Stimulated activated naive B cell treated with anti-CD40 and anti-IgM and Interleukin-4, amounts not matched to agents 10 μg/mL and 1 μg/mL and 100 μg/mL, for 72 hours (primary cell): ENCODE measurements around the gene SSBP2.
A peak's percentile ranks its signal among the peaks of the same experiment; 100 is the strongest.

Experiments
- ATAC-seq, 2 donors: fragments of 150-1000 bp; cut with Tn5 transposase; replicated peaks; 2 replicates each; pipeline ENCODE4 v1.10.0; 2021; ENCODE audit warnings: moderate library complexity in 1 of 2
- DNase-seq: peaks from one replicate; pipeline ENCODE4 v3.0.0; 2021
- H3K27ac Mint-ChIP-seq: one replicate; pipeline ENCODE4 v1.8.0; 2022; ENCODE audit warnings: mild to moderate bottlenecking, mixed read lengths
- H3K27me3 Mint-ChIP-seq, 2 donors: one replicate each; pipeline ENCODE4 v1.8.0; 2022; ENCODE audit warnings: mixed read lengths in 2 of 2
- H3K36me3 Mint-ChIP-seq, 2 donors: one replicate each; pipeline ENCODE4 v1.8.0; 2022; ENCODE audit warnings: mixed read lengths in 2 of 2, mild to moderate bottlenecking in 1 of 2
- H3K4me1 Mint-ChIP-seq, 2 donors: one replicate each; pipeline ENCODE4 v1.8.0; 2022; ENCODE audit warnings: mixed read lengths in 2 of 2, mild to moderate bottlenecking in 1 of 2
- H3K4me3 Mint-ChIP-seq, 2 donors: one replicate each; pipeline ENCODE4 v1.8.0; 2022; ENCODE audit warnings: mild to moderate bottlenecking in 2 of 2, mixed read lengths in 2 of 2, moderate library complexity in 1 of 2
- H3K9me3 Mint-ChIP-seq, 2 donors: one replicate each; pipeline ENCODE4 v1.8.0; 2022; ENCODE audit warnings: mixed read lengths in 2 of 2, mild to moderate bottlenecking in 1 of 2

SSBP2 gene

DNA sequence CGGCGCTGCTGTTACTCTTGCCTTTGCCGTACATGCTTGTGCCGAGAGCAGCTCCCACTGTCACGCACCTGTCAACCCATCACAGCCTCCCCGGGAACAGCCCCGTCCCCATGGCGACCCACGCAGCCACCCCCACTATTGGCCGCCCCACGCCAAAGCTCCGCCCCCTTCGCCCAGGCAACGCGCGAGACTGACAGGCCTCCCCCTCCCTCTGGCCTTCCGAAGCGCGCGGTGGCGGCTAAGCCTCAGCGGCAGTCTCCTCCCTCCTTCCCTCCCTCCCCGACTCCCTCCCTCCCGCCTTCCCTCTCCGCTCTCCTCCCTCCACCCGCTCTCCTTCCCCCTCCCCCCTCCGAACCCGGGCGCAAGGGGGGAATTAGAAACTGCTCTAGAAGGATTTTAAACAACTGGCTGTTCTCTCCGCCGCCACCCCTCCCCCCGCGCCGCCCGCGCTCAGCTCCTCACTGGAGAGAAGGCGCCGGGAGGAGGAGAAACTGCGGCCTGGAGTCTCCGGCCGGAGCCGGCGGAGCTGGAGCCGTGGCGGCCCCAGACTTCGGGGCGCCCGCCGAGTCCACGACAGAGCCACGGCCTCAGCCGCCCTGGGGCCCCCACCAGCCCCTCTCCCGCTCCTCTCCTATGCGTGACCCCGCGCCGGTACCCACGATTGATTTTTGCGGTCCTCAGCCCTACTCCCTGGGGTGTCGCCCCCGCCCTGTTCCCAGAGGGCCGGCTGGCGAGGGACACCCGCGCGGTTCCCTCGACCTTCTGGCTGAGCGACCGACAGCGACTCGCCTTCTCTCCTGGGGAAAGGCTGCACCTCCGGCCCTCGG lies at the start of gene SSBP2:
TSS of gene SSBP2 (minus strand) at position 89 of the 827 bp plus-strand sequence. CDS start at position 34, 55 bp downstream.
- DNase-seq (peak; percentile 99), ATAC-seq (peak; percentile 83 to 86)
- H3K27ac Mint-ChIP-seq, result peak within 1 kb of the TSS; percentile 99
- peaks cover 3 to 5% of the 10 kb centered on the region in 2 donors for H3K36me3 Mint-ChIP-seq
- H3K4me1 Mint-ChIP-seq, result peaks cover 18 to 32% of the 10 kb centered on the region in 2 donors
- H3K4me3 Mint-ChIP-seq, result peak within 1 kb of the TSS; percentile 93 to 96
- H3K27me3 Mint-ChIP-seq, result no peaks in the 10 kb centered on the region
- H3K9me3 Mint-ChIP-seq, result no peaks in the 10 kb centered on the region

DNA sequence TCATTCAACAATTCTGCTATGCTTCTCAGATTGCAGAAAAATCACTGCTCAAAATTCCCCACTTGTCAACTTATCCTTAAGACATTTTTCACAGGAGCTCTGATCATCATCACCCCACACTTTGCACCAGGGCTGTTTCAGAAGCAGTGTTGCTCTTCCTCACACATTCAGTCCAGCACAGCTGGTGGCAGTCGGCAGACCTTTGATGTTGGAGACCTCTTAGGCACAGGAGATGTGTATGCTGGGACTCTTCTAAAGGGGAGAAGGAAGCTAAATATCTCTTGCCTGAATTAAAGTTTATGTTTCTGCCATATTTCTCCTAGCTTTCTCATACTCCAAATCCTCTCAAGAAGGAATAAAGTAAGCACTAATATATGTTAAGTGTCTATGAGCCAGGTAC lies 44.8 kb upstream of the SSBP2 start:
- no peak for ATAC-seq
- peaks cover 4 to 7% of the 10 kb centered on the region in 2 donors for H3K27me3 Mint-ChIP-seq

DNA sequence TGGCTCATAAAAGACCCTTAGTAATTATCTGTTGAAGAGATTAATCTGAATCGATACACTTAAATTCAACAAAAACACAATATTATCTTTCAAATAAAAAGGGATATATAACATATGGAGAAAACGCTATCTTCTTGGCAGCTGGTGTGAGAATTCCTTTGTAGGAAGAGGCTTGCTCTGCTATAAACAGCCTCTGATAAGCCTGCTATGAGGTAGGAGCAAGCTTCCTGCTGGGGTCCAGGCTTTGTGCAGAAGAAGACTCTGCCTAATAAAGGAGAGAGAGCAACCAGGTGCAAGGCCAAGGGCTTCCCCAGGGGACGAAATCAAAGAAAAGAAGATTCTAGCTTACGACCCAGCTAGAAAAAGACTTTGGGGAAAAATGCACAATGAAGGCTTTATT lies 43.3 kb upstream of the SSBP2 start:
- ATAC-seq (no peak), DNase-seq (no peak)
- Mint-ChIP-seq H3K9me3 (no peaks in the 10 kb centered on the region), H3K27ac (no peak overlapping the region), H3K27me3 (peaks cover 4% of the 10 kb centered on the region in 2 donors), H3K36me3 (no peaks in the 10 kb centered on the region), H3K4me1 (peaks cover 6 to 10% of the 10 kb centered on the region in 2 donors), H3K4me3 (no peak overlapping the region)

More for the DNA sequence above, 44.8 kb upstream of the SSBP2 start:
- Mint-ChIP-seq H3K9me3 (no peaks in the 10 kb centered on the region), H3K4me1 (peaks cover 6 to 10% of the 10 kb centered on the region in 2 donors), H3K36me3 (no peaks in the 10 kb centered on the region), H3K27ac (no peak overlapping the region), H3K4me3 (no peak overlapping the region)
- no peak for DNase-seq

- peaks cover 0 to 4% of the 10 kb centered on the region in 2 donors for H3K27me3 Mint-ChIP-seq
- ATAC-seq (no peak), DNase-seq (no peak)
- H3K9me3 Mint-ChIP-seq, result no peaks in the 10 kb centered on the region
- H3K27ac Mint-ChIP-seq, result no peak overlapping the region
- no peak overlapping the region for H3K4me3 Mint-ChIP-seq
- H3K4me1 Mint-ChIP-seq, result peaks cover 5 to 9% of the 10 kb centered on the region in 2 donors
- no peaks in the 10 kb centered on the region for H3K36me3 Mint-ChIP-seq
These were observed 39.4 kb upstream of the SSBP2 start for GRCh38 chr5:81790336-81790735.

DNA sequence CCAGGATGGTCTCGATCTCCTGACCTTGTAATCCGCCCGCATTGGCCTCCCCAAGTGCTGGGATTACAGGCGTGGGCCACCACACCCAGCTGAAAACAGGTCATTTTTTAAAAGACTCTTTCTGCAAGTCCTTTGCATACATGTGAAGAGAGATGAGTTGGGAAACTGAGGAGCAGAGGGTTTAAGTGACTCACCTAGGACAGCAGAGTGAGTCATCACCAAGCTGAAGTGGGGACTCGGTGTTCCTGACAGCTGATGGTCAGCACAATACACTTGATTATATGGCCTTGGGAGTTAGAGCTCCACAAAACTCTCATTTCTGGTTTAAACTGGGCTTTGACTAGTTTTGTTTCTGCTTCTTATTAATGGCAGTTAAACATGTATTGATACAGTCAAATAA lies 38.1 kb upstream of the SSBP2 start:
- Mint-ChIP-seq H3K4me1 (peaks cover 3 to 4% of the 10 kb centered on the region in 2 donors), H3K27me3 (peaks cover 0 to 4% of the 10 kb centered on the region in 2 donors), H3K36me3 (no peaks in the 10 kb centered on the region), H3K4me3 (no peak overlapping the region), H3K9me3 (no peaks in the 10 kb centered on the region), H3K27ac (no peak overlapping the region)
- ATAC-seq (no peak), DNase-seq (no peak)

- H3K27ac Mint-ChIP-seq, result no peak overlapping the region
- DNase-seq (no peak), ATAC-seq (no peak)
- H3K4me1 Mint-ChIP-seq, result peaks cover 3 to 6% of the 10 kb centered on the region in 2 donors
- no peaks in the 10 kb centered on the region for H3K9me3 Mint-ChIP-seq
- H3K4me3 Mint-ChIP-seq, result no peak overlapping the region
- H3K27me3 Mint-ChIP-seq, result no peaks in the 10 kb centered on the region
- H3K36me3 Mint-ChIP-seq, result no peaks in the 10 kb centered on the region
These were observed 37.4 kb upstream of the SSBP2 start for GRCh38 chr5:81788329-81788728.

DNA sequence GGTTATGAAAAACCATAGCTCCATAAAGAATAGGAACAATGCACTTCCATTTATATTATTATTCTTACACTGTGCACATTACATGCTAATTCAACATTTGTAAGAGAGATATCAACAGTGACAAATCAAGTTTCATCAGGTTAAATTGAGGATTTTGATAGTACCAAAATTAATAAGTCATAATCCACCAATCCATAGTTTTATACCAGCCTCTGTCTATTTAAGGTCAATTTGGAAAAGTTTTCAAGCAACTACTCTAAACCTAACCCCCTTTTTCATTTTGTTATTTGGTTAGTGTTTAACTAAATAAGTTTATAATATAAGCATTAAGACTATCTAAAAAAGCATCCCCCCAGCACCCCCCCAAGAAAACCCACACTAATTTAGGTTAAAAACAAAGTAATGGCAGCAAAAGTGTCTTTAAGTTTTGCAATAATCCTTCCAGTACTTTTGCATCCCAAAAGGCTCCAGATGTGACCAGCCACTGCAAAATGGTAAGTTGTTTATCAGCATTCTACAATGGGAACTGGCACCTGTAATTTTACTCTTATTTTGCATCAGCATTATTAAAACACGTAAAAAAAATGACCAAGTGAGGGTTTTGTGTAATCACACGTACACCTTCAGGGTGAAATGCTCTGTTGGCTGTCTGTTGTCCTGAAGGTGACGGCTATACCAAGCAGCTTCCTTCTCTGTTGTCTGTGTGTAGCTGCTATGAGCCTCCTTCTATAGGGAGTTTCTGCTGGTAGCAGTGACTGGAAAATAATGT lies 36.8 kb upstream of the SSBP2 start:
- H3K36me3 Mint-ChIP-seq, result no peaks in the 10 kb centered on the region
- no peaks in the 10 kb centered on the region for H3K27me3 Mint-ChIP-seq
- no peak overlapping the region for H3K4me3 Mint-ChIP-seq
- no peaks in the 10 kb centered on the region for H3K9me3 Mint-ChIP-seq
- no peak overlapping the region for H3K27ac Mint-ChIP-seq
- ATAC-seq (no peak), DNase-seq (no peak)
- peaks cover 3 to 9% of the 10 kb centered on the region in 2 donors for H3K4me1 Mint-ChIP-seq

- no peaks in the 10 kb centered on the region for H3K9me3 Mint-ChIP-seq
- no peaks in the 10 kb centered on the region for H3K27me3 Mint-ChIP-seq
- DNase-seq, result no peak
- H3K4me3 Mint-ChIP-seq, result no peak overlapping the region
- ATAC-seq, result no peak
- no peak overlapping the region for H3K27ac Mint-ChIP-seq
- peaks cover 3 to 9% of the 10 kb centered on the region in 2 donors for H3K4me1 Mint-ChIP-seq
- no peaks in the 10 kb centered on the region for H3K36me3 Mint-ChIP-seq
These were observed 36.1 kb upstream of the SSBP2 start for GRCh38 chr5:81786991-81787390.

GRCh38 chr5:81786496-81786895 lies 35.6 kb upstream of the SSBP2 start:
- DNase-seq, result no peak
- Mint-ChIP-seq H3K27ac (no peak overlapping the region), H3K9me3 (no peaks in the 10 kb centered on the region), H3K36me3 (no peaks in the 10 kb centered on the region), H3K4me1 (peaks cover 3 to 9% of the 10 kb centered on the region in 2 donors), H3K27me3 (no peaks in the 10 kb centered on the region), H3K4me3 (no peak overlapping the region)
- no peak for ATAC-seq

DNA sequence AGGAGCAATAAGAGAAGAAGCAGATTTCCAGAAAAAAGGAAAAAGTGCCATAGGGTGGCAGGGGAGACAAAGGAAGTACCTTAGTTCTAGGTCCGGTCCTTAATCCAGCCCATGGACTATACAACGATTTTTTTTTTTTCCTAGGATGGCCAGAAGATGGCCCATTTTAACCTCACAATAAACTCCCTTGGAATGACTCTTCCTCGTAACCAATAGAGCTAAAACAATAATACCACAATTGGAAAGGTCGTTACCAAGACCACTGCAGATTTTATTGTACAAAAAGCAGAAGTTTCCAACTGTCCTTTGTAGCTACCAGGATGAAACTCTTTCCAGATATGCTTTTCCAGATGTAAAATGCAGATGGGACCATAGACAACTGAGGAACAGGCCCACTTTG lies 34.4 kb upstream of the SSBP2 start:
- DNase-seq (no peak), ATAC-seq (no peak)
- no peak overlapping the region for H3K27ac Mint-ChIP-seq
- no peak overlapping the region for H3K4me3 Mint-ChIP-seq
- no peaks in the 10 kb centered on the region for H3K9me3 Mint-ChIP-seq
- no peaks in the 10 kb centered on the region for H3K36me3 Mint-ChIP-seq
- peaks cover 3 to 9% of the 10 kb centered on the region in 2 donors for H3K4me1 Mint-ChIP-seq
- H3K27me3 Mint-ChIP-seq, result no peaks in the 10 kb centered on the region

- no peaks in the 10 kb centered on the region for H3K9me3 Mint-ChIP-seq
- DNase-seq (no peak), ATAC-seq (no peak)
- H3K4me3 Mint-ChIP-seq, result no peak overlapping the region
- H3K27me3 Mint-ChIP-seq, result no peaks in the 10 kb centered on the region
- H3K36me3 Mint-ChIP-seq, result no peaks in the 10 kb centered on the region
- peaks cover 11 to 23% of the 10 kb centered on the region in 2 donors for H3K4me1 Mint-ChIP-seq
- H3K27ac Mint-ChIP-seq, result no peak overlapping the region
These were observed 32.5 kb upstream of the SSBP2 start for GRCh38 chr5:81783401-81783800.

DNA sequence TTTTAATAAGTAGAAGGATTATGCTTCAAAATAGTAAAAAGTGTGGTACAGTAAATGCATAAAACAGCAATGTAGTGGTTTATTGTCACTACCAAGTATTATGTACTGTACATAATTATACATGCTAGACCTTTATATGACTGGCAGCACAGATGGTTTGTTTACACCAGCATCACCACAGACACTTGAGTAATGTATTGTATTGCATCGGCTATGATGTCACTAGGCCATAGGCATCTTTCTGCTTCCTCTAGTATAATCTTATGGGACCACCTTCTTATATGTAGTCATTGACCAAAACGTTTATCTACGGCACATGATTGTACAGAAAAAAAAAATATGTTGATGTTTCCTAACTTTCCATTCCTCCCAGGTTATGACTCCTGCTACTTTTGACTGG lies 31.9 kb upstream of the SSBP2 start:
- DNase-seq, result no peak
- H3K4me3 Mint-ChIP-seq, result no peak overlapping the region

DNA sequence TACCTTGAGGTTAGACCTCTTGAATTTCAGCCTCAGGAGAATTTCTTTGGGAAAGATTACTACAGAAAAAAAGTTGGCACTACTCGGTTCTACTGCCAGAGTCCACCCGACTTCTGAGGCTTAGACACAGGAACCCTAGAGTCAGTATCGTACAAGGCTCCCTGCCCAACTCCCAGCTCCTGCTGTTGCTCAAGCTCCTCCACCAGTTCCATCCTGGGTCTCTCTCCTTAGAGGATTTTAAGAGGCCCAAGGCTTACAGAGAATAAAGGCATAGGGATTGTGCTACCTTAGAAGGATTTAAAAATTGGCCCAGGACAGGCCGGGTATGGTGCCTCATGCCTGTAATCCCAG lies 29.0 kb upstream of the SSBP2 start:
- H3K36me3 Mint-ChIP-seq, result no peaks in the 10 kb centered on the region
- peak overlapping the region in 1 of 2 donors; percentile 6 for H3K4me3 Mint-ChIP-seq
- H3K4me1 Mint-ChIP-seq, result peaks cover 13 to 24% of the 10 kb centered on the region in 2 donors
- no peaks in the 10 kb centered on the region for H3K9me3 Mint-ChIP-seq
- peak overlapping the region; percentile 96 for H3K27ac Mint-ChIP-seq
- DNase-seq (no peak), ATAC-seq (peak; percentile 11 to 13)
- H3K27me3 Mint-ChIP-seq, result no peaks in the 10 kb centered on the region

More for the DNA sequence above, 31.9 kb upstream of the SSBP2 start:
- Mint-ChIP-seq H3K27me3 (no peaks in the 10 kb centered on the region), H3K9me3 (no peaks in the 10 kb centered on the region), H3K4me1 (peaks cover 14 to 24% of the 10 kb centered on the region in 2 donors), H3K27ac (no peak overlapping the region), H3K36me3 (no peaks in the 10 kb centered on the region)
- no peak for ATAC-seq

DNA sequence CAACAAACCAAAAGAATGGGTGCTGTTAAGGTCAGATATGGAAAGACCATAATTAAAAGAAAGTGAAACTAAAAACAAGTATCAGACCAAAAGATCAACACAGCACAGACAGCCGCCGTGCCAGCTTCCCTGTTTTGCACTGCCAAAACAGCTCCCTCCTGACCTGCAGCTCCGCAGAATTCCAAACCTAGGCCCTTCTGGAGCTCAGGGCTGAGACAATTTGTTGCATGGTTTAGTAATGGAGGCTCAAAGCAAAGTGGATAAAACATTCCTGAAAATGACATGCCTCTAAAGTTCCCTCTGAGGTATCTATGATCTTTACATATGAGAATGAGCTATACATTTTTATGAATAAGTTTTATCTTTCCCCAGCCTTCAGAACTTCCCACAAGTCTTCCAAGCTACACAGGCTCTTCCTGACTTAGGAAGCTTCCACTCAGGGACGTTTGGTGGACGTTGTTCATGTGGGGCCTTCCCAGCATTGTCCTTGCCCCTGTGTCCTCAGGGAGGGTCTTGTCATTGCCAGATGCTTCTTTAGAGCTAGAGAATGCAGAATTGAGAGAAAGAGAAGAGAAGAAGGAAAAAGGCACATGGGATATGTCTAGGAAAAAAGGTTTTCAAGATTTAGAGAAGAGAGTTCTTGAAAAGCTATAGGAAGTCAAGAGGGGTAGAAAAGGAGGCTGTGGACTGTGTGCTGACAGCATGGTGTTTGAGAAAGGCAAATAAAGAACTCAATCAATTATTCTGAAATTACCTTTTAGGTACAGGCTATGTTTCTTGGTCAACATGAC lies 28.4 kb upstream of the SSBP2 start:
- Mint-ChIP-seq H3K9me3 (no peaks in the 10 kb centered on the region), H3K27me3 (no peaks in the 10 kb centered on the region), H3K27ac (peak overlapping the region; percentile 96), H3K4me1 (peaks cover 13 to 24% of the 10 kb centered on the region in 2 donors), H3K36me3 (no peaks in the 10 kb centered on the region), H3K4me3 (peak overlapping the region; percentile 82 to 83)
- peak; percentile 24 for DNase-seq
- peak; percentile 84 to 89 for ATAC-seq
